SK-N-SH (cell line): ENCODE results near the gene SNRNP25. TPM values are rescaled to one million over a fixed set of nuclear protein-coding genes. Genes with fewer than 3 reads are reported as not detected.

ENCODE experiments used
- CTCF ChIA-PET: fragments of 300-600, 350-600 bp; formaldehyde crosslinking; extraction: SDS; loops from one replicate; lab custom pipeline; 2021; lab: Yijun Ruan, JAX
- POLR2A ChIA-PET: fragments of 350-600 bp; sonication (Branson Sonifier 250); formaldehyde crosslinking; extraction: SDS; loops from one replicate; lab custom pipeline; 2020; ENCODE audit warnings: antibody characterized with exemption, inconsistent platforms; lab: Yijun Ruan, JAX
- DNase-seq: peaks from one replicate; pipeline ENCODE4 v3.0.0; 2012
- H2AFZ ChIP-seq: fragments of 200-600 bp; sonication (generic); 2 replicates; pipeline ENCODE4 v1.8.1; 2016; ENCODE audit warnings: antibody characterized with exemption, mild to moderate bottlenecking, low read depth
- H3F3A ChIP-seq: fragments of 200-600 bp; sonication (generic); replicated peaks from 2 replicates; pipeline ENCODE3; 2016; ENCODE audit warnings: antibody characterized with exemption, mild to moderate bottlenecking; ENCODE audit not compliant: insufficient read depth
- H3K27ac ChIP-seq, 2 experiments: fragments of 200-500 bp in 1 of 2; fragments of 200-600 bp in 1 of 2; sonication (Bioruptor generic) in 1 of 2; sonication (generic), shearing (Covaris generic) in 1 of 2; 2 replicates each; pipeline versions ENCODE4 v1.5.1 to v1.6.1; 2014 to 2016; ENCODE audit warnings: low read depth in 2 of 2, inconsistent platforms in 1 of 2, low read length in 1 of 2, mild to moderate bottlenecking in 1 of 2, mixed read lengths in 1 of 2
- H3K27me3 ChIP-seq: fragments of 200-600 bp; sonication (generic), shearing (Covaris generic); 2 replicates; pipeline ENCODE4 v1.6.1; 2016; ENCODE audit warnings: mixed run types; ENCODE audit not compliant: insufficient read depth
- H3K36me3 ChIP-seq, 2 experiments: fragments of 200-500 bp in 1 of 2; fragments of 200-600 bp in 1 of 2; sonication (Bioruptor generic) in 1 of 2; sonication (generic) in 1 of 2; replicated peaks in 1 of 2; 2 replicates each; pipeline versions ENCODE3 to v1.5.1; 2014 to 2016; ENCODE audit warnings: low read length in 1 of 2, mild to moderate bottlenecking in 1 of 2; ENCODE audit not compliant: insufficient read depth in 2 of 2, control insufficient read depth in 1 of 2
- H3K4me1 ChIP-seq, 2 experiments: fragments of 200-500 bp in 1 of 2; fragments of 200-600 bp in 1 of 2; sonication (Bioruptor generic) in 1 of 2; sonication (generic), shearing (Covaris generic) in 1 of 2; 2 replicates each; pipeline versions ENCODE4 v1.5.1 to v1.6.1; 2014 to 2016; ENCODE audit warnings: low read depth in 1 of 2, low read length in 1 of 2, mixed run types in 1 of 2; ENCODE audit not compliant: insufficient read depth in 2 of 2, control insufficient read depth in 1 of 2
- H3K4me2 ChIP-seq: fragments of 200-600 bp; sonication (generic), shearing (Covaris generic); 2 replicates; pipeline ENCODE4 v1.6.1; 2017; ENCODE audit warnings: mixed run types
- H3K4me3 ChIP-seq, 2 experiments: fragments of 200-500 bp in 1 of 2; fragments of 200-600 bp in 1 of 2; sonication (Bioruptor generic) in 1 of 2; sonication (generic), shearing (Covaris generic) in 1 of 2; 2 replicates each; pipeline versions ENCODE4 v1.5.1 to v1.8.1; 2014 to 2016; ENCODE audit warnings: low read depth in 2 of 2, inconsistent platforms in 1 of 2, low read length in 1 of 2, mild to moderate bottlenecking in 1 of 2, mixed read lengths in 1 of 2, moderate library complexity in 1 of 2
- H3K79me2 ChIP-seq: fragments of 200-600 bp; sonication (generic); 2 replicates; pipeline ENCODE4 v1.8.1; 2017; ENCODE audit warnings: mild to moderate bottlenecking; ENCODE audit not compliant: insufficient read depth
- H3K9ac ChIP-seq: fragments of 200-600 bp; sonication (generic); 2 replicates; pipeline ENCODE4 v1.6.1; 2017; ENCODE audit warnings: mixed run types
- H3K9me2 ChIP-seq: fragments of 200-600 bp; sonication (generic); 2 replicates; pipeline ENCODE4 v1.6.1; 2017; ENCODE audit warnings: mixed run types
- H3K9me3 ChIP-seq: fragments of 200-600 bp; sonication (generic); 2 replicates; pipeline ENCODE4 v1.6.1; 2017; ENCODE audit warnings: mixed run types, mild to moderate bottlenecking, moderate library complexity
- H4K20me1 ChIP-seq: fragments of 200-600 bp; sonication (generic); 2 replicates; pipeline ENCODE4 v1.6.1; 2017; ENCODE audit warnings: mild to moderate bottlenecking, mixed run types; ENCODE audit not compliant: insufficient read depth
- ELF1 ChIP-seq: IDR thresholded peaks from 2 replicates; pipeline ENCODE4 v1.4.0; 2012
- EP300 ChIP-seq, 2 experiments: IDR thresholded peaks; 2 replicates each; pipeline versions ENCODE4 v1.4.0 to v1.6.1; 2012; ENCODE audit warnings: borderline replicate concordance in 1 of 2, low read depth in 1 of 2, low read length in 1 of 2
- FOSL2 ChIP-seq: IDR thresholded peaks from 2 replicates; pipeline ENCODE4 v1.4.0; 2012; ENCODE audit warnings: low read depth, mild to moderate bottlenecking, moderate library complexity, borderline replicate concordance
- GABPA ChIP-seq: IDR thresholded peaks from 2 replicates; pipeline ENCODE4 v1.4.0; 2012; ENCODE audit warnings: low read depth, mild to moderate bottlenecking
- GATA2 ChIP-seq: sonication (generic); formaldehyde crosslinking; IDR thresholded peaks from 2 replicates; pipeline ENCODE4 v1.5.0; 2020; ENCODE audit warnings: mild to moderate bottlenecking, missing genetic modification reagents
- MXI1 ChIP-seq: IDR thresholded peaks from 2 replicates; pipeline ENCODE4 v1.6.1; 2012; ENCODE audit warnings: mild to moderate bottlenecking, low read depth, low read length, improper control_type of control experiment
- NRF1 ChIP-seq: IDR thresholded peaks from 2 replicates; pipeline ENCODE4 v1.6.1; 2012; ENCODE audit warnings: low read depth, mild to moderate bottlenecking, low read length
- POLR2AphosphoS5 ChIP-seq: IDR thresholded peaks from 2 replicates; pipeline ENCODE4 v1.6.1; 2012; ENCODE audit warnings: low read depth, low read length
- RAD21 ChIP-seq: IDR thresholded peaks from 2 replicates; pipeline ENCODE4 v1.6.1; 2012; ENCODE audit warnings: mild to moderate bottlenecking, low read length
- RXRA ChIP-seq: IDR thresholded peaks from 2 replicates; pipeline ENCODE4 v1.4.0; 2012; ENCODE audit warnings: low read depth, mild to moderate bottlenecking, borderline replicate concordance
- SIN3A ChIP-seq: IDR thresholded peaks from 2 replicates; pipeline ENCODE4 v1.6.1; 2012; ENCODE audit warnings: low read depth, mild to moderate bottlenecking, low read length, moderate library complexity, borderline replicate concordance
- TCF12 ChIP-seq: IDR thresholded peaks from 2 replicates; pipeline ENCODE4 v1.4.0; 2012
- YY1 ChIP-seq: IDR thresholded peaks from 2 replicates; pipeline ENCODE4 v1.4.0; 2012; ENCODE audit warnings: low read depth, mild to moderate bottlenecking
- WGBS: methylation state at CpG from one replicate; pipeline ENCODE4 v1.1.6; 2017; ENCODE audit warnings: low lambda C conversion rate; 5-methylcytosine and 5-hydroxymethylcytosine counted together
- polyA plus RNA-seq, 3 experiments: library from polyadenylated mRNA; depleted of rRNA; stranded (reverse); fragments of >200 nt; gene quantifications; 2 replicates each; pipeline ENCODE4 v1.2.3, GENCODE V29; 2012
- TF ChIP-seq, protein P1 (sequence below): IDR thresholded peaks from 2 replicates; pipeline ENCODE4 v1.4.0; 2012; ENCODE audit warnings: low read depth, borderline replicate concordance
- TF ChIP-seq, protein P2 (sequence below): IDR thresholded peaks from 2 replicates; pipeline ENCODE4; 2012
- TF ChIP-seq, protein P3 (sequence below): IDR thresholded peaks from 2 replicates; pipeline ENCODE4 v1.4.0; 2012; ENCODE audit warnings: low read depth
- TF ChIP-seq, protein P4 (sequence below): fragments of 150-350 bp; IDR thresholded peaks from 2 replicates; pipeline ENCODE4 v1.6.1; 2017; ENCODE audit warnings: antibody characterized with exemption, low read length, low read depth, borderline replicate concordance

The SNRNP25 gene
- polyA plus RNA-seq, 1 of the 3 experiments (the other 2 are of a cell fraction), result 73.4 TPM

DNA sequence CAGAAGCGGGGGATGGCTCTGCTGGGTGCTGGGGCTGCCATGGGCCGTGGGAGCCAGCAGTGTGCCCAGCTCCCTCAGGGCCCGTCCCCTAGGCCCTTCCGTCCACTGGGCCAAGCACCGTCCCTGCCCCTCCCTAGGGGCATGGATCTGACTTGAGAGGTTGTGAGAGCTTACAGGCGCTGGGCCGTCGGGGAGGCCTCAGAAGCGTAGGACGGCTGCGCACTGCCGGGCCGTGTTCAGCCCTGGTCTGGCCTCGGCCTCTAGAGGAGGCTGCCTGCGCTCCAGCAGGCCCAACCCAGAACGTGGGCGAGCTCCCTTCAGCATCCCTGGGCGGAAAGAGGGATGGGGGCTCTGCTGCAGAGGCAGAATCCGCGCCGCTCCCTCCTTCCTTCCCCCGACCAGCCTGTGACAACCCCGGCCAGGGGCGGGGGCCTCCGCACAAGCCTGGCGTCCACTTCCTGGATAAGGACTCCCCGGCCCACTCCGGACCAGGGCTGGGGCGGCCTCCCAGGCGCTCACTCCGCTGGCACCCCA, 23.7 kb downstream of the SNRNP25 start:
- H4K20me1 ChIP-seq, result no peaks in the 10 kb centered on the region
- H3K79me2 ChIP-seq, result peaks cover 22% of the 10 kb centered on the region
- TF ChIP-seq FOSL2 (no peak), ELF1 (0 out of 2 replicates have a peak, but pooled peaks have one; percentile 39)
- TF ChIP-seq, protein P1, sequence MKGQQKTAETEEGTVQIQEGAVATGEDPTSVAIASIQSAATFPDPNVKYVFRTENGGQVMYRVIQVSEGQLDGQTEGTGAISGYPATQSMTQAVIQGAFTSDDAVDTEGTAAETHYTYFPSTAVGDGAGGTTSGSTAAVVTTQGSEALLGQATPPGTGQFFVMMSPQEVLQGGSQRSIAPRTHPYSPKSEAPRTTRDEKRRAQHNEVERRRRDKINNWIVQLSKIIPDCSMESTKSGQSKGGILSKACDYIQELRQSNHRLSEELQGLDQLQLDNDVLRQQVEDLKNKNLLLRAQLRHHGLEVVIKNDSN, result no peak
- TF ChIP-seq, protein P2, sequence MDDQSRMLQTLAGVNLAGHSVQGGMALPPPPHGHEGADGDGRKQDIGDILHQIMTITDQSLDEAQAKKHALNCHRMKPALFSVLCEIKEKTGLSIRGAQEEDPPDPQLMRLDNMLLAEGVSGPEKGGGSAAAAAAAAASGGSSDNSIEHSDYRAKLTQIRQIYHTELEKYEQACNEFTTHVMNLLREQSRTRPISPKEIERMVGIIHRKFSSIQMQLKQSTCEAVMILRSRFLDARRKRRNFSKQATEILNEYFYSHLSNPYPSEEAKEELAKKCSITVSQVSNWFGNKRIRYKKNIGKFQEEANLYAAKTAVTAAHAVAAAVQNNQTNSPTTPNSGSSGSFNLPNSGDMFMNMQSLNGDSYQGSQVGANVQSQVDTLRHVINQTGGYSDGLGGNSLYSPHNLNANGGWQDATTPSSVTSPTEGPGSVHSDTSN, result no peak
- H3K9me2 ChIP-seq, result no peaks in the 10 kb centered on the region
- H3F3A ChIP-seq, result peaks cover 8% of the 10 kb centered on the region
- peak overlapping the region; percentile 58 to 84 for H3K27ac ChIP-seq
- peak overlapping the region; percentile 77 for H3K9ac ChIP-seq
- WGBS, result 46% methylated on average over 15 of the region's 31 CpGs
- H3K4me2 ChIP-seq, result peak overlapping the region; percentile 99
- ChIA-PET POLR2A (interaction anchor here (1.2 kb wide), 1 partner anchor 11 kb away, joined by 4 read pairs; no protein-coding TSS in a partner anchor), CTCF (interaction anchor here (1.0 to 3.7 kb wide), 9 partner anchors 11 to 49 kb away, joined by 3 to 35 read pairs (median 5); no protein-coding TSS in a partner anchor)
- H2AFZ ChIP-seq, result no peak overlapping the region
- H3K27me3 ChIP-seq, result no peaks in the 10 kb centered on the region
- peak overlapping the region; percentile 76 to 92 for H3K4me3 ChIP-seq
- peaks cover 23 to 55% of the 10 kb centered on the region in 2 experiments for H3K4me1 ChIP-seq
- DNase-seq, result peak; percentile 86
- H3K36me3 ChIP-seq, result peaks cover 11 to 13% of the 10 kb centered on the region in 2 experiments
- no peaks in the 10 kb centered on the region for H3K9me3 ChIP-seq

DNA sequence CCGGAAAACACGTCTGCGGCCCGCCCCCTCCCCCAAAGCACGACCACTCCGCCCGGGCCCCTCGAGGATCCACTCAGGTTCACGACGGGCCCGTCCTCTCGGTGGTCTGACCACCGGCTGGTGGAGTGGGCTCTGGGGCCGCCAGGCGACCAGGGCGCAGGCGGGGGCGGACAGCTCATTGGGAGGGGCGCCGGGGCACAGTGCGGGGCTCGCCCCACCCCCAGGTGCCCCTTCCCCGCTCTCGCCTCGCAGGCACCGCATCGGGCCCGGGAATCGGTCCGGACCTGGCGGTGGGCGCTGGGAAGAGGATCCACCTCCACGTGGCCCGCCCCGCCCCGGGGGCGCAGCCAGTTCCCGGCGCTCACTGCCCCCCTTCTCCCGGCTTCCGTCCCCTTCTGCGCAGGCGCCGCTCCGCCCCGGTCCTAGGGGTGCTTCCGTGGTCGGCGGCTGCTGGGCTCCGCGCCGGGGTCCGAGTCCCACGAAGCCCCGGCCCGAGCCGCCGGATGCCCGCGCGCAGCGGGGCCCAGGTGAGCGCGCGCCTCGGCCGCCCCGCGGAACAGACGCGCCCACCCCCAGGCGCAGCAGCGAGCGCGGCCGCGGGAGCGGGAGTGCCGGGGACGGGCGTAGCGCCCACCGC, 24.3 kb downstream of the SNRNP25 start, which contains the start of gene MPG:
Gene MPG (plus strand): TSS at position 419 of the 637 bp plus-strand sequence. CDS start 85 bp downstream, at position 504.
- no peaks in the 10 kb centered on the region for H3K27me3 ChIP-seq
- peak within 1 kb of the TSS; percentile 76 to 92 for H3K4me3 ChIP-seq
- peaks cover 8% of the 10 kb centered on the region for H3F3A ChIP-seq
- POLR2A ChIA-PET, result interaction anchor here (1.0 to 1.6 kb wide), 3 partner anchors 12 to 19 kb away, joined by 3 to 5 read pairs (median 4); no protein-coding TSS in a partner anchor
- peak; percentile 100 for DNase-seq
- H3K36me3 ChIP-seq, result peaks cover 11 to 14% of the 10 kb centered on the region in 2 experiments
- H3K4me2 ChIP-seq, result peak within 1 kb of the TSS; percentile 99
- WGBS, result 0% methylated on average over 3 of the region's 83 CpGs
- CTCF ChIA-PET, result interaction anchor here (1.1 to 3.7 kb wide), 8 partner anchors 12 to 284 kb away, joined by 4 to 35 read pairs (median 6); no protein-coding TSS in a partner anchor
- H3K9me3 ChIP-seq, result no peaks in the 10 kb centered on the region
- H3K79me2 ChIP-seq, result peaks cover 22% of the 10 kb centered on the region
- H3K9me2 ChIP-seq, result no peaks in the 10 kb centered on the region
- no peaks in the 10 kb centered on the region for H4K20me1 ChIP-seq
- peaks cover 20 to 51% of the 10 kb centered on the region in 2 experiments for H3K4me1 ChIP-seq
- H3K27ac ChIP-seq, result peak within 1 kb of the TSS; percentile 58 to 84
- peak within 1 kb of the TSS; percentile 77 for H3K9ac ChIP-seq
- no peak within 1 kb of the TSS for H2AFZ ChIP-seq
- TF ChIP-seq, protein P3, sequence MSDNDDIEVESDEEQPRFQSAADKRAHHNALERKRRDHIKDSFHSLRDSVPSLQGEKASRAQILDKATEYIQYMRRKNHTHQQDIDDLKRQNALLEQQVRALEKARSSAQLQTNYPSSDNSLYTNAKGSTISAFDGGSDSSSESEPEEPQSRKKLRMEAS, result peak; percentile 93
- peak; percentile 74 for TF ChIP-seq NRF1
- TF ChIP-seq GATA2 (CRISPR knock-in tag), result no peak
- TF ChIP-seq MXI1, result peak; percentile 93
- peak; percentile 62 for TF ChIP-seq POLR2AphosphoS5
- TF ChIP-seq ELF1, result peak; percentile 55; the same call in 1 of the 2 replicates
- TF ChIP-seq EP300 (IDR thresholded peaks at IDR 0.05; ENCODE audit: borderline replicate concordance in 1 of 2, low read depth in 1 of 2, low read length in 1 of 2), result no peak
- TF ChIP-seq, protein P2, result no peak
- TF ChIP-seq TCF12, result no peak
- TF ChIP-seq, protein P4, sequence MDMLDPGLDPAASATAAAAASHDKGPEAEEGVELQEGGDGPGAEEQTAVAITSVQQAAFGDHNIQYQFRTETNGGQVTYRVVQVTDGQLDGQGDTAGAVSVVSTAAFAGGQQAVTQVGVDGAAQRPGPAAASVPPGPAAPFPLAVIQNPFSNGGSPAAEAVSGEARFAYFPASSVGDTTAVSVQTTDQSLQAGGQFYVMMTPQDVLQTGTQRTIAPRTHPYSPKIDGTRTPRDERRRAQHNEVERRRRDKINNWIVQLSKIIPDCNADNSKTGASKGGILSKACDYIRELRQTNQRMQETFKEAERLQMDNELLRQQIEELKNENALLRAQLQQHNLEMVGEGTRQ, result no peak
- no peak; the same call in 1 of the 2 replicates for TF ChIP-seq SIN3A
- TF ChIP-seq, protein P1, result peak; percentile 58; the same call in 1 of the 2 replicates
- no peak for TF ChIP-seq RXRA
- no peak for TF ChIP-seq YY1
- TF ChIP-seq GABPA, result peak; percentile 47; the same call in 1 of the 2 replicates
- TF ChIP-seq RAD21, result no peak
